Activated CD4-positive, alpha-beta T cell treated with anti-CD3 and anti-CD28 coated beads, Interleukin-2, Interleukin-6, amounts not matched to agents 100 ng/mL and 50 ng/mL, durations not matched to agents 16 hours and 8 hours (primary cell): ENCODE measurements around the gene ARAP2.
A peak's percentile ranks its signal among the peaks of the same experiment; 100 is the strongest.

Source experiments
- DNase-seq: peaks from one replicate; pipeline ENCODE4 v3.0.0-alpha.2; 2020

The ARAP2 gene

GRCh38 chr4:36099509-36099908, 144.8 kb downstream of the ARAP2 start:
- DNase-seq = peak; percentile 23

DNA sequence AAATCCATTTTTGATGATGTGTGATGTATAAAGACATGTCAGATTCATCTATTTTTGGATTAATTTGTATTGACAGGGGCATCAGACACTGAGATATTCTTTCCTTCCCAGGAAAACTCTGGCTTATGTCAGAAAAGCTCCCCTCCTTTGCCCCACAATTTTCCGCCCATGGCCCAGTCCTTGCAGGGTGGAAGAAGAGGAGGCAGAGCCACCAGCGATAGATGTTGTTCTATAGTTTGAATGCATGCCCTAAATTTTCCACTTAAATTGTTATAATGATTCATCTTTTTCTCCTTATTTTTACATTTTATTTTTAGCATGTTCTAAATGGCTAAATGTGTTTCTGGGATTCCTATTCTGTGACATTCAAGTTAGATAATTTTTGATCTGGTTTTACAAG, 149.3 kb downstream of the ARAP2 start:
- DNase-seq = no peak

- no peak for DNase-seq
These were observed 152.3 kb downstream of the ARAP2 start for GRCh38 chr4:36091997-36092396.

DNA sequence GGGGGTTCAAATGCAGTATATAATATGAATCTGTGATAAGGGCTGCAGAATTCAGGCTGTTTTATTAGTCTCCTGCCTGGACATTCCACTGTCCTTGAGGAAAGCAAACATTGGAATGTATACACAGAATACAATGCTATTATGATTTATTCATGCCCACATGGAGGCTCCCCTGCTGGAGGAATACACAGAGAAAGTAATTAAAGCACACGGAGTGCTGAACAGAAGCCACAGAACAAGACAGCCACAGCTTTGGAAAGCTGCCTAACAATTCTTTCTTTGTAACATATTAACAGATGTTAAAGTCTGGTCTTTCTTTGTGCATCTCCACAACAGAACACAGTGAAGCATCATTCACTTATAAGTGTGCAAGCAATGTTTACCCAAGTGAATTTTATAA, 155.8 kb downstream of the ARAP2 start:
- no peak for DNase-seq

DNA sequence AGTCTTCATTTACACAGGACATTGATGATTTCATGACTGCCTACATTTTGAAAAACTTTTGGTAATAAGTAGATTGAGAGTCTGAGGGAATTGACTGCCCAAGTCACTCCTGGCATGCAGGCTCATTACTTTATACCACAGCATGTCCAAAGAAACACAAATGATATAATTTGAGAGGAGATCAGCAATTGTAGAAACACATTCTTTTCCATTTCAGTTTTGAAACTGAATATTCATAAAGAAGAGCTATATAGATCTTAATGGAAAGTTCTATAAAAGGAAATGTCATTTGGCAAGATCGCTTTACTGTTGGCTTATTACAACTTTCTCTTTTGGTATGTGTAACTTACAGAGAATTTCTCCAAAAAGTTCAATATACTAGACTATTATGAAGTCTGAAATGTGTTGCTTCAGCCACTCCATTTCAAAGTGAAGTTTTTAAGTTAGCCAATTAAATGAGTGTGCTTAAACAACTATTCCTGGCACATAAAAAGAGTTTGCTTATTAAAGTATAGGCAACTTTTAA, 158.0 kb downstream of the ARAP2 start:
- no peak for DNase-seq

- DNase-seq = no peak
These were observed 161.5 kb downstream of the ARAP2 start for GRCh38 chr4:36082817-36083216.

GRCh38 chr4:36081185-36081584, 163.1 kb downstream of the ARAP2 start:
- DNase-seq = peak; percentile 67

DNA sequence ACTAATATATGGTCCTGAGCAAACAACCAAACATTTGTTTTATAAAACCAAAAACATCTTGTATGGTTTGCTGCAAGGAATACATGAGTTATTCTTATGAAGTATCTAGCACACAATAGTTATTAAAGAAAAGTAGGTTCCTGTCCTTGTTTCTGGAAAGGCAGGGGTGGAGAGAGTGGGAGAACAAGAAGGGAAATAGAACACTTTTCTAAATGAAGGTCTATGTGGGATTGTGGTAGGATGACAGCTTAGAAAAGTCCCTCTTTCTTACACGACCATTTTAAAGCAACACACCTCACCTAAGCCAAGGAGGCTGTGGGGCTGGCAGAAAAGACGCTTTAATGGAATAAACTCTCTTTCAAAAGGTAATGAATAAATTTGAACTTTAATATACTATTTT, 164.6 kb downstream of the ARAP2 start:
- DNase-seq = no peak

GRCh38 chr4:36078319-36078718, 166.0 kb downstream of the ARAP2 start:
- DNase-seq = no peak

GRCh38 chr4:36072529-36072928, 171.8 kb downstream of the ARAP2 start:
- DNase-seq = no peak

- no peak for DNase-seq
These were observed 177.2 kb downstream of the ARAP2 start for GRCh38 chr4:36067116-36067515.

- DNase-seq = no peak
These were observed 178.9 kb downstream of the ARAP2 start for GRCh38 chr4:36065274-36065871.

GRCh38 chr4:36064117-36064516, 180.2 kb downstream of the ARAP2 start:
- DNase-seq = no peak

DNA sequence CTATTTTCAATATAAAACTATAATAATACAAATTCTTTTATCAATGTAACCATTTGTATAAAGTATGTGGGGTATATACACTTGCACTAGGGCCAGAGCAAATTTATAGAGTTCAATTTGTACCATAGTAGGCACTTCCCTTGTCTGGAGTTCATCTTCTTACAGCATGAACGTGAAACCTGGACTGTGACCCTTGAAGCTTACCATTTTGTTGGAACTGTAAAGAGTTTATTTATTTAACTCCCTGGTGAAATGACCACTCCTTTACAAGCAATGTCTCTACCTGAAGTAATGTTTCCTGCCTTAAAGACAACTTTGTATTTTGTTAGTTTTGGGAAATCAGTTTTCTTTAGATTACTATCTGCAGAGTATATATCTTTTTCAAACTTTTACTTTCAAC, 188.2 kb downstream of the ARAP2 start:
- DNase-seq = no peak

- no peak for DNase-seq
These were observed 189.5 kb downstream of the ARAP2 start for GRCh38 chr4:36054694-36055422.

GRCh38 chr4:36053930-36054329, 190.4 kb downstream of the ARAP2 start:
- no peak for DNase-seq

GRCh38 chr4:36051634-36052033, 192.7 kb downstream of the ARAP2 start:
- DNase-seq = no peak

- DNase-seq = no peak
These were observed 198.3 kb downstream of the ARAP2 start for GRCh38 chr4:36046026-36046425.

GRCh38 chr4:36043901-36044300, 200.4 kb downstream of the ARAP2 start:
- DNase-seq = no peak

- no peak for DNase-seq
These were observed 201.1 kb downstream of the ARAP2 start for GRCh38 chr4:36043241-36043640.

DNA sequence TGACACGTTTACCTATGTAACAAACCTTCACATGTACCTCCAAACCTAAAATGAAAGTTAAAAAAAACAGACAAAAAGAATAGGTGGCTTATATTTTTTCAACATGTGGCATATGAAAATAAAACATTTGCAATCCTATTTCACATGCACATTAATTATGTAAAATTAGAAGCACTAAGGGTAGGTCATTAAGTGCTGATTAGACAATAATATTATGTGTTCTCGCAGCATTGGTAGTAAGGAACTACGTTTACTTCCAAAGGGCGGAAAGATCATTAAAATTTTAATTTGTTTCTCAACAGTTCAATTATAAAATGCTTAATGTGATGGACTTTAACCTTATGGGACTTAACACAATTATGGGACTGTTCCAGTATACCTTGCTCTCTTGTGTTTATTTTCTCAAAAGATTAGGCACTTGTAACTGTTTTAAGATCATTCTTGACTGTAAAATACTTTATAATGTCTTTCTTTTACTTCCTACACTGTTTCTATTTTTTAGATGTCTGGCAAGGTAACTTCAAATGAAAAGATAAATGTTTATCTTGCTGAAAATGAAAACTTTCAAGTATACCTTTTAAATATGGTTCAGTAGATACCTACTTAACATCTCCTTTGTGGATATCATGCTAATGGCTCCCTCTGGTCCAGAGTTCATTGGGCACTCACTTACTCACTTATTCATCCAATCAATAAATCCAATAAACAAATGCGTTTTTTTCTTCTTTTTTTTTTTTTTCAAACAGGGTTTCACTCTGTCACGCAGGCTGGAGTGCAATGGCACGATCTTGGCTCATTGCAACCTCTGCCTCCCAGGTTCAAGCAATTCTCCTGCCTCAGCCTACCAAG, 202.0 kb downstream of the ARAP2 start:
- no peak for DNase-seq

GRCh38 chr4:36041340-36041739, 203.0 kb downstream of the ARAP2 start:
- no peak for DNase-seq

DNA sequence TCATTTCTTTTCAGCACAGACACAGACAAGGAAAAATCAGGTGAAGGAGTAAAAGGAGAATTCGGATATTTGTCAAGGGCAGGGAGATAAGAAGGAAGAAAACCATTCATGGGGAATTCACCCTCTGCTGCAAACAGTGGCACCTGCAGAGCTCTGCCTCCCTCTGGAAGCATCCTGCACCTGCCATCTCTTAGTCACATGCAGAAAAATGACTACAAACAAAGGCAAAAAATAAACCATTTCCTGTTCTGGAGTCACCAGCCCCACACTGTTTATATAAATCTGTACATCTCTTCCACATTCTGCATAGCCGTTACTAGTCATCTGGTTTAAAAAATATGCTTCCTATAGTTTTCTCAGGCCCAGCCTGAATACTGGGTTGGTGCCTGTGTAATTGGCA, 205.3 kb downstream of the ARAP2 start:
- DNase-seq = peak; percentile 7

DNA sequence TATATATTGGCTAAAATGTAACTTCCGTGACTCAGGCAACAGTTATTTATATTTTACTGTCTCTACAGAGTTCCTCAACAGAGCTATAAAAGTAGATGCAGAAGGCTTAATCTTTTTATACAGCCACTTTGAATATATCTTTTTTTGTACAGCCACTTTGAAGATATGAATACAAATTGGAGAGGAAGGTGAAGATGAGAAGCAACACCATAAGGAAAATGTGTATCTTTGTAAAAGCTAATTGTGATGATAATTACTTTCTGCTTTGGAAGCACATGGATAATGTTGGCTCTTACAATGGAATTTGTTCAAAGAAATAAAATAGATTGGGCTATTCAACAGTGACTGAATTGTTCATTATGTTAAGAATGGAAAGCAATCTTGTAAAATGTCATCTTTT, 205.8 kb downstream of the ARAP2 start:
- no peak for DNase-seq
